GM18498 (cell line): ENCODE data around the gene TOX2.

Source experiments
- ATAC-seq: cut with Tn5 transposase; IDR thresholded peaks from one replicate; pipeline ENCODE4 v1.9.1; 2021; ENCODE audit warnings: mild to moderate bottlenecking, moderate library complexity; ENCODE audit not compliant: unreplicated experiment

The TOX2 gene

DNA sequence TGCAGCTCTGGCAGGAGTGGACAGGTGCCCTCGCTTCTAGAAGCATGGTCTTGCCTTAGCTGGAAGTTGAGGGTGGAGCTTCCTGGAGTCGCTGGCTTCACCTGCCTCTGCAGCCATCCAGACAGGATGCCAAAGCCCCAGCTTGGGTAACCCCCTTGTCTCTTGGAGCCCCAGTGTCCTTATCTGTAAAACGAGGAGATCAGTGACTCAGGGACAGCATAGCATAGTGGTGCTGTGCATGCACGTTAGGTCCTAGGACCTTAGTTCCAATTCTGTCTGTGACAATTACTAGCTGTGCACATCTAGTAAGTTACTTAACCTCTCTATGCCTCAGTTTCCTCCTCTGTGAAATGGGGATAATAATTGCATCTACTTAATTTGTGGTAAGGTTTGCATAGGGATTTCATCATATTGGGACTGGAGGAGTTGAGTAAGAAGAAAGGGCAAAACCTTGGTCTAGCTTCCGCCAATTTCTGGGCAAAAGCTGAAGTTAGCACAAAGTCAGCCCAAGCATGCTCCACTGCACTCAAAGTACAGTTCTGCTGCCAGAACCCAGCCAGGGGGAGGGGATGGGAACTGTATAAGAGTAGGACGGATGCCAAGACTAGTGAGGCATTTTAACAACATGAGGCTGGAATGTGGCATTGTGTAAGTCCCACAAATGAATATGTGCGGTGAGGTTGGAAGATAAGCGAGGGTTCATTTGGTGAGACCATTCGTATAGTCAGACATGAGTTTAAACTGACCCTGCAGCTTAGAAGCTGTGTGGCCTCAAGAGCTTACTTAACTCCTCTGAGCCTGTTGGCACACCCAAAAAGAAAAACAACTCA is 24.5 kb downstream of the TOX2 start:
- no peak for ATAC-seq

DNA sequence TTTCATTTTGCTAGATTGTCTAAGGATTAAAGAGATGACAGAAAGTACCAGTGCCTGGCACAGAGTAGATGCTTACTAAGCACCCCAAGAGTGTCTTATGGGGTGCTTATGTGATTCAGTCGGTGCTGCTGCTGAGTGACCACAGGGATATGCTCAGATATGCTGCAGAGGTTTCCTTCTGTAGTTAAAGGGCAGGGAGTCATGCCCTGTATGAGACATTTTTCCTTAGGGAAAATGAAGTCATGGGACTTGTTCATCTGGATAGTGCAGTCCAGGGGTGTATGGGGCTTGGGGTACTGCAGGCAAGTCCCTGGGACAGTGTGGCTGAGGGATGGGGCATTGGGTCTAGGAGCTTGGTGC is 25.1 kb downstream of the TOX2 start:
- no peak for ATAC-seq

GRCh38 chr20:43940518-43941225 is 26.0 kb downstream of the TOX2 start:
- ATAC-seq: no peak

DNA sequence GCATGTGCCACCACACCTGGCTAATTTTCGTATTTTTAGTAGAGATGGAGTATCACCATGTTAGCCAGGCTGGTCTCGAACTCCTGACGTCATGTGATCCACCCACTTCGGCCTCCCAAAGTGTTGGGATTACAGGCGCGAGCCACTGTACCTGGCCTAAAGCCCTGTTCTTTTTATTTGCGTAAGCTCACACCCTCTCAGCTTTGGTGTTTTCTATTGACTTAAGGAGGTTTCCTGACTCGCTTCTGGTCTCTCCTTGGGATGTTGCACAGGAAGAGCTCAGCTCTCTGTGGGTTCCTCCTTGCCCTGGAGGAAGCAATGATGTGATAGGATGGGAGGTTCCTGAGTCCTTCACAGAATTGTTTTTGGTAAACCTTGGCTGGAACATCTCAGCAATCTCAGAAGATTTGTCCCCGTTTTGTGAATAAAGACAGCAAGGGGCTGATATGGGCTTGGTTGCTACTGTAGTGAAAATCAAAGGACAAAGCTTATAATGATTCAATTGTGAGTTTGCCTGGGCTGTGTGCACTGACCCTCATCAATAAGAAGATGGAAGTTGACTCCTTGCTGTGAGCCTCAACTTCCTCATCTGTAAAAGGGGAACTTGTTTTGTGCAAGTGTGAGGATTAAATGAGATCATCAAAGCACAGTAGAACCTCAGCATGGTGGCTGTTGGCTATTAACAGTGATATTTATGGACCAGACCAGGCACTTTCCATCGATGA is 27.0 kb downstream of the TOX2 start:
- no peak for ATAC-seq

- no peak for ATAC-seq
Measured at GRCh38 chr20:43942201-43942590, 27.5 kb downstream of the TOX2 start.

DNA sequence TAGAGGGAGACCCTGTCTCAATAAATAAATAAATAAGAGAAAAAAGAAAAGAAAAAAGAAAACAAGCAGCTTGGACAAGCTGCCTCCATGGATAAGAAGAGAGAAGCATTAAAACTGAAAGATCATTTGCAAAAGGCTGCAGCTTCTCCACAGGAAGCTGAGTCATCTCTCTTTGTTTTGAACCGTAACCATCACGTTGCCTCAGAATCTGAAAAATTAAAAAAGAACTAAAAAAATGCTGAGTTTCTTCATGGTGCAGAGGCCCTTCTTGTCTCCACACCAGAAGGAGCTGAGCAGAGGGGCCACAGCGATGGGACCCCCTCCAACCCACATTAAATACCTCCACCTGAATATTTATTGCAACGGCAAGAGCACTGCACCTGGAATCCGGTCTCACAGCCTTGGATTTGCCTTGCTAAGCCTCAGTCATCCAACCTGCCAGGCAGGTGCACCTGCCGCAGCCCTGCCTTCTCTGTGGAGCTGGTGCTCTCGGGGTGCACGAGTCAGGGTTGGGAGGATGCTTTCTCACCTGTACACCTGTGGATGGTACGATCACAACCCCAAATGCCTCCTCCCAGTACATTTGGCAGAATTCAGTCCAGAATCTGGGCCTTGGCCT is 28.1 kb downstream of the TOX2 start:
- ATAC-seq: peak; percentile 56

DNA sequence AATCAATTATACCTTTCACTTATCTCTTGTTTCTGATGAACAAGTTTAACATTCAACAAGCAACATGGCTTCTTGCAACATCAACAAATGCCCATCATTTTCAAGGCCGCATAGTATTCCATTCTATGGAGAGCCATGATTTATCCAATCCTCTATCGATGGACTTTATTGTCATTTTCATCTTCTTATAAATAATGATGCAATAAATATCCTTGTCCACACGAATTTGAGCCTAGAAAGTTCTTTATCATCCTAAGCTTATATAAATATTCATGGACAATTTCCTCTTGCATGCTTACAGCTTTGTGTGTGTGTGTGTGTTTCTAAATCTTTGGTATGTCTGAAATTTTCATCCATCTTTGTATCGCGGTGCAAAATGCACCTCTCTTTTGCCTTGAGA is 29.1 kb downstream of the TOX2 start:
- no peak for ATAC-seq

DNA sequence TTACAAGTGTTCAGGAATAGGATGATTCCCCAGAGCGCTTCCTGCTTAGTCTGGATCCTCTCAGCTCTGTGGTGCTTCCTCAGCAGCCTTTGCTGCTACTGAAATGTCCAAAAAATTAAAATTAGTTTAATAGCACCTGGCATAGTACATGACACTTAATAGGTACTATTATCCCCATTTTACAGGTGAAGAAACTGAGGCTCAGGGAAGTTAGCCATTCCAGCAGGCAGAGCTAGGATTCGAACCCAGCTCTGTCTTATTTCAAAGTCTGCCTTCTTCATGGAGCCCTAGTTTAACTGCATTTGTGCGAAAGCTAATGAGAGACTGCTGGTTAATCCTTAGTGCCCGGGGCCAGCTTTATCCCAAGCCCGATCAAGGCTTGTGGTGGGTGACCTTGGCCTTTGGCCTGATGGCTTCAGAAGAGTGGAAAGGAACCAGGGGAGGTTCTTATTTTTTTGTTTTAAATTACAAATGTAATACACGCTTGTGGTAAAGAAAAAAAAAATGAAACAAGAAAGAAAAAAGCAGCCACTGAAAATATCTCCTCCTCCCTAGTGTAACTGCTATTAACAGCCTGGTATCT is 30.1 kb downstream of the TOX2 start:
- no peak for ATAC-seq

DNA sequence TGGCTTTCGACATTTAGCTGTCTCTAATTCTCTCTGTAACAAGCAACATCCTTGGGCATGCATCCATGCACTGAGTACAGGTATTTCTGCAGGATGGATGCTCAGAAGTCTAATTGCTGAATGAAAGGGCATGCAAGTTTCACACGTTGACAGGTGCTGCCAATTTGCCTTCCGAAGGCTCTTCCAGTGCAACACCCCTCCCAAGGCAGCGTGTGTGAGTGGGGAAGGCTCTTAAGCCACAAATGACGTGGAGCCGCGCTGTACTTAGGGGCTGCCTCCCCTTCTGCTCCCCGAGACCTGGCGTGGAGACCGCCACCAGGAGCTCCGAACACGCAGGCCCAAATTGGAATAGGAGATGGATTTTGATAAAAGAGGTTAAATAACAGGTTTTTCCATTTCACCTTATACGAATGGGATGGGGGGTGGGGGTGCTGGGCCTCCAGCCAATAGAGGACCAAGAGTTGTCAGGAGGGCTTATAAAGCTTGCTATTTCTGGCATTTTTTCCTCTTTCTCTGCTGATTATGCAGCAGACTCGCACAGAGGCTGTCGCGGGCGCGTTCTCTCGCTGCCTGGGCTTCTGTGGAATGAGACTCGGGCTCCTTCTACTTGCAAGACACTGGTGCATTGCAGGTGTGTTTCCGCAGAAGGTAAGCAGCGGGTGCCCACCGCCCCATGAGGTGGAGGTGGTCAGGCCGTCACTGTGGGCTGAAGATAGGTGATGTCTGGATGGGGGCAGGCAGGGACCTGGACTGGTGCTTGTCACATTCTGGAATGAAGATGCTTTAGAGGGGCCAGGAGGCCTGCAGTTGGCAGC is 30.9 kb downstream of the TOX2 start:
- no peak for ATAC-seq

- no peak for ATAC-seq
Measured at GRCh38 chr20:43946206-43946491, 31.5 kb downstream of the TOX2 start.

- no peak for ATAC-seq
Measured at GRCh38 chr20:43946659-43947315, 32.1 kb downstream of the TOX2 start.

DNA sequence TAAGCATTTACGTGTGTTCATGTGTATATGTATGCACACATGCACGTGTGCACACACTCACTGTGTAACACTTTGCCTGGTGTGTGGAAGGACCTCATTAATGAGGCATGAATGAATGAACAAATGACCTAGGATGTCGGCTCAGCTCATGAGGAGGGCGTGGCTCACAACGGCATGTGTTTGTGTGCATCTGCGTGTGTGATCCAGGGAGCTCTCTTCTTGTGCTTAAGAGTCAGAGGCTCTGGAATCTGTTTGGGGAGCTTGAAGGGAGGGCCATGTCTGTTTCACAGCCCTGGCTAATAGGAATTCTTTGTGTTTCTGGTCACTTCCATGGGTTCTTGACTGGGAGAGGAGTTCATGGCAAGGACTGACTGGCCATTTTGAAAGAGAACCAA is 32.7 kb downstream of the TOX2 start:
- ATAC-seq: no peak

DNA sequence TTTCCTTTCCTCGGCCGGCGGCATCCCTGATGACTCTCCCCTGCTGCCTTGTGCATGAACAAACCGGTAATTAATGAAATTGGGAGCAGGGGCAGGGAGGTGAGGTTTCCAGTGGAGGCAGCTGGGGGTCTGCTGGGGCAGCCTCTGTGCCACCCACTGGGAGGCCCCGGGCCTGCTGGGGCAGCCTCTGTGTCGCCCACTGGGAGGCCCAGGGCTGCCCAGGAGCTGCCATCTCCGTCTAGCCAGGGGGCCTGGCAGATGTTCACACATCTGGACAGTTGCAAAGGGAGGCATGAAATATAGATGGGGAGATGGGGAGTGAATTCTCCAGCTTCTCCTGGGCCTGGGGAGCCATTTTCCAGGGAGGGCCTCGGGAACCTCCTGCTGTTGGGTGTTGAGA is 33.8 kb downstream of the TOX2 start:
- no peak for ATAC-seq

- no peak for ATAC-seq
Measured at GRCh38 chr20:43949248-43949647, 34.6 kb downstream of the TOX2 start.

GRCh38 chr20:43949741-43950618 is 35.3 kb downstream of the TOX2 start:
- ATAC-seq: peak; percentile 83

GRCh38 chr20:43953919-43954592 is 39.4 kb downstream of the TOX2 start:
- ATAC-seq: no peak

- ATAC-seq: no peak
Measured at GRCh38 chr20:43954704-43955061, 40.0 kb downstream of the TOX2 start.

DNA sequence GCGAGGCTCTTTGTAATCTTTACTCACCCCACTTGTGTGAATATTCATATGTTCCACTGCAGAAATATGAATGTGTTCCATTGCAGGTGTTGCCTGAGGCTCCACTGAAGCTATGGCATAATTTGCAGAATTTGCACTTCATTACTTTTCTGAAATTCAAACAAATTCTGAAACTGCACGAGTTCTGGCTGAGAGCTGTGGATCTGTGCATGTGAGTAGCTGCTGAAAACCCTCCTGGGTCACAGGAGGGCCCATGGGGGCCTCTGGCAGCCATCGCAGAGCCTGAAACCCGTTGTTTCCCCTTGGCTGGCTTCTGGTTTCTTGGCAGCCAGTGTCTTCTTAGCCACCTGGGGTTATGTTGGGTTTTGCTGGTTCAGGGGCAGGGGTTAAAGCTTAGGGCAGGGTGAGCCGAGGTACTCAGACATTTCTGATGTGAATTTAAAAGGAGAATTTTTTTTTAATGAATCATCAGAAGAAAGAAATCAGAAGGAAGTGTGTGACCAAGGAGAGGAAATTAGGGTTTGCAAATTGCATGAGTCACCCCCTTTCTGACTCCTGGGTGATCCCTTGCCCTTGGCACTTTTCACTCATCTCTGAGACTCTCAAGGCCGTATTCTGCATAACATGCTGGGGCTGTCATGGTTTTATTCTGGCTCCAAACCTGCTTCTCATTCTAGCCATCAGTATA is 40.6 kb downstream of the TOX2 start:
- peak; percentile 75 for ATAC-seq
